H9 (cell line): ENCODE data around the gene EIF1AY. TPM values are rescaled to one million over a fixed set of nuclear protein-coding genes. Genes with fewer than 3 reads are reported as not detected.

ENCODE experiments used
- DNase-seq: peaks from one replicate; pipeline ENCODE4 v3.0.0-alpha.2; 2017
- H2AFZ ChIP-seq: one replicate; pipeline ENCODE4 v1.6.1; 2013; ENCODE audit warnings: mild to moderate bottlenecking, low read length, control low read depth, moderate library complexity
- H2AK5ac ChIP-seq: 2 replicates; pipeline ENCODE4 v1.6.1; 2013; ENCODE audit warnings: low read length, control low read depth, mixed read lengths; ENCODE audit not compliant: insufficient read length
- H2BK120ac ChIP-seq: one replicate; pipeline ENCODE4 v1.6.1; 2013; ENCODE audit warnings: low read depth, mild to moderate bottlenecking, low read length, control low read depth, inconsistent platforms; ENCODE audit not compliant: poor library complexity, severe bottlenecking
- H2BK12ac ChIP-seq: 2 replicates; pipeline ENCODE4 v1.6.1; 2013; ENCODE audit warnings: low read length, control low read depth, mixed read lengths, low read depth; ENCODE audit not compliant: insufficient read length
- H2BK15ac ChIP-seq: 2 replicates; pipeline ENCODE4 v1.6.1; 2013; ENCODE audit warnings: low read depth, low read length, control low read depth
- H2BK20ac ChIP-seq: one replicate; pipeline ENCODE4 v1.6.1; 2013; ENCODE audit warnings: low read depth, mild to moderate bottlenecking, low read length, control low read depth, inconsistent platforms; ENCODE audit not compliant: poor library complexity, severe bottlenecking
- H2BK5ac ChIP-seq: 2 replicates; pipeline ENCODE4 v1.6.1; 2013; ENCODE audit warnings: low read length, control low read depth, mixed read lengths; ENCODE audit not compliant: insufficient read length
- H3K14ac ChIP-seq: 2 replicates; pipeline ENCODE4 v1.6.1; 2013; ENCODE audit warnings: low read length, control low read depth; ENCODE audit not compliant: insufficient read depth
- H3K18ac ChIP-seq: 2 replicates; pipeline ENCODE4 v1.6.1; 2013; ENCODE audit warnings: low read depth, mild to moderate bottlenecking, mixed read lengths, low read length, control low read depth; ENCODE audit not compliant: insufficient read length
- H3K23ac ChIP-seq: 2 replicates; pipeline ENCODE4 v1.6.1; 2013; ENCODE audit warnings: low read length, control low read depth, mixed read lengths, low read depth; ENCODE audit not compliant: insufficient read length
- H3K23me2 ChIP-seq: 2 replicates; pipeline ENCODE4 v1.6.1; 2013; ENCODE audit warnings: low read depth, mild to moderate bottlenecking, mixed read lengths, low read length, control low read depth; ENCODE audit not compliant: insufficient read length, poor library complexity, severe bottlenecking
- H3K27ac ChIP-seq: 2 replicates; pipeline ENCODE4 v1.5.1; 2013; ENCODE audit warnings: low read length, control low read depth, mixed read lengths, low read depth; ENCODE audit not compliant: insufficient read length
- H3K27me3 ChIP-seq: 2 replicates; pipeline ENCODE4 v1.6.1; 2013; ENCODE audit warnings: low read length, control low read depth, inconsistent platforms; ENCODE audit not compliant: insufficient read depth
- H3K4ac ChIP-seq: 2 replicates; pipeline ENCODE4 v1.6.1; 2013; ENCODE audit warnings: low read depth, mild to moderate bottlenecking, control low read depth, inconsistent platforms, low read length, moderate library complexity
- H3K4me1 ChIP-seq: 2 replicates; pipeline ENCODE4 v1.6.1; 2013; ENCODE audit warnings: low read length, control low read depth, inconsistent platforms; ENCODE audit not compliant: insufficient read depth
- H3K4me2 ChIP-seq: 2 replicates; pipeline ENCODE4 v1.6.1; 2013; ENCODE audit warnings: low read length, control low read depth, mixed read lengths; ENCODE audit not compliant: insufficient read length, insufficient read depth
- H3K56ac ChIP-seq: 2 replicates; pipeline ENCODE4 v1.6.1; 2013; ENCODE audit warnings: low read depth, mild to moderate bottlenecking, mixed read lengths, low read length, control low read depth; ENCODE audit not compliant: insufficient read length
- H3K79me1 ChIP-seq: 2 replicates; pipeline ENCODE4 v1.6.1; 2013; ENCODE audit warnings: low read depth, mild to moderate bottlenecking, moderate library complexity, low read length, control low read depth, inconsistent platforms; ENCODE audit not compliant: insufficient read depth, poor library complexity, severe bottlenecking
- H3K79me2 ChIP-seq: 2 replicates; pipeline ENCODE4 v1.6.1; 2013; ENCODE audit warnings: low read length, control low read depth, inconsistent platforms; ENCODE audit not compliant: insufficient read depth
- H3K9ac ChIP-seq: 2 replicates; pipeline ENCODE4 v1.6.1; 2013; ENCODE audit warnings: low read length, control low read depth, mixed read lengths; ENCODE audit not compliant: insufficient read length; ENCODE audit errors: extremely low read depth
- H3K9me3 ChIP-seq: one replicate; pipeline ENCODE4 v1.6.1; 2013; ENCODE audit warnings: low read depth, low read length, inconsistent platforms; ENCODE audit not compliant: control insufficient read depth
- H3T11ph ChIP-seq: one replicate; pipeline ENCODE4 v1.6.1; 2013; ENCODE audit warnings: mild to moderate bottlenecking, low read length, control low read depth, inconsistent platforms
- H4K20me1 ChIP-seq: one replicate; pipeline ENCODE4 v1.6.1; 2013; ENCODE audit not compliant: control insufficient read depth, insufficient read length, insufficient read depth
- H4K5ac ChIP-seq: 2 replicates; pipeline ENCODE4 v1.6.1; 2013; ENCODE audit warnings: low read depth, mild to moderate bottlenecking, mixed read lengths, low read length, control low read depth; ENCODE audit not compliant: insufficient read length
- H4K8ac ChIP-seq: replicated peaks from 2 replicates; pipeline ENCODE4 v1.6.1; 2013; ENCODE audit warnings: low read length, control low read depth, mixed read lengths, low read depth; ENCODE audit not compliant: insufficient read length
- H4K91ac ChIP-seq: 2 replicates; pipeline ENCODE4 v1.6.1; 2013; ENCODE audit warnings: low read depth, mild to moderate bottlenecking, moderate library complexity, mixed read lengths, low read length, control low read depth; ENCODE audit not compliant: insufficient read length
- H3K27ac Mint-ChIP-seq, 3 experiments: 2 replicates in 2 of 3; 3 replicates in 1 of 3; pipeline ENCODE4 v1.8.0; 2020 to 2021; ENCODE audit warnings: mixed read lengths in 3 of 3, mild to moderate bottlenecking in 1 of 3, moderate library complexity in 1 of 3
- H3K27me3 Mint-ChIP-seq: 2 replicates; pipeline ENCODE4 v1.8.0; 2021; ENCODE audit warnings: low read depth, mild to moderate bottlenecking, moderate library complexity, mixed read lengths
- H3K36me3 Mint-ChIP-seq, 3 experiments: 2 replicates in 2 of 3; 3 replicates in 1 of 3; pipeline ENCODE4 v1.8.0; 2020 to 2021; ENCODE audit warnings: low read depth in 3 of 3, mixed read lengths in 3 of 3; ENCODE audit not compliant: insufficient read depth in 1 of 3
- H3K4me1 Mint-ChIP-seq, 2 experiments: 2 replicates each; pipeline ENCODE4 v1.8.0; 2020; ENCODE audit warnings: mixed read lengths in 2 of 2
- H3K4me3 Mint-ChIP-seq, 2 experiments: 2 replicates in 1 of 2; 3 replicates in 1 of 2; pipeline ENCODE4 v1.8.0; 2020 to 2021; ENCODE audit warnings: mild to moderate bottlenecking in 2 of 2, mixed read lengths in 2 of 2, moderate library complexity in 1 of 2
- H3K9me3 Mint-ChIP-seq, 2 experiments: 2 replicates in 1 of 2; 3 replicates in 1 of 2; pipeline ENCODE4 v1.8.0; 2020; ENCODE audit warnings: mild to moderate bottlenecking in 2 of 2, mixed read lengths in 2 of 2, moderate library complexity in 1 of 2
- CTCF ChIP-seq: fragments of 200-600 bp; sonication (generic); conservative IDR thresholded peaks from 3 replicates; pipeline ENCODE4 v1.8.0; 2021; ENCODE audit warnings: antibody characterized with exemption, mild to moderate bottlenecking
- WGBS: extraction: QIAGEN DNeasy Blood & Tissue Kit; methylation state at CpG from one replicate; pipeline ENCODE4 v1.1.7; 2013; ENCODE audit warnings: missing lambda C conversion rate, low lambda C conversion rate, mixed read lengths; ENCODE audit not compliant: insufficient read length; ENCODE audit errors: extremely low coverage; 5-methylcytosine and 5-hydroxymethylcytosine counted together
- total RNA-seq: library from RNA; stranded (reverse); gene quantifications from 2 replicates; pipeline ENCODE4 v1.2.1, GENCODE V29; 2021

The EIF1AY gene
- total RNA-seq, 1 experiment from 2014 or later, result not detected

DNA sequence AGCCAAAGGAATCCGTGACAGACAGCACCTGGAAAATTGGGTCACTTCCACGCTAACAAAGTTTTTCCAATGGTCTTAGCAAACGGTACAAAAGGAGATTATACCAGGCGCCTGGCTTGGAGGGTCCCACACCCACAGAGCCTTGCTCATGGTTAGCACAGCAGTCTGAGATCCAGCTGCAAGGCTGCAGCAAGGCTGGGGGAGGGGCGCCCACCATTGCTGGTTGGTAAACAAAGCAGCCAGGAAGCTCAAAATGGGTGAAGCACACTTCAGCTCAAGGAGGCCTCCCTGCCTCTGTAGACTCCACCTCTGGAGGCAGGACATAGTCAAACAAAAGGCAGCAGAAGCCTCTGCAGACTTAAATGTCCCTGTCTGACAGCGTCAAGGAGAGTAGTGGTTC lies 47.1 kb upstream of the EIF1AY start:
- Histone ChIP-seq H3K79me1 (no peaks in the 10 kb centered on the region), H2BK5ac (no peak overlapping the region), H3K23ac (no peak overlapping the region), H3K4me1 (no peaks in the 10 kb centered on the region), H3K9ac (no peak overlapping the region), H2AFZ (no peak overlapping the region), H4K5ac (no peak overlapping the region), H3K27ac (no peak overlapping the region), H3T11ph (no peak overlapping the region), H4K8ac (no peak overlapping the region), H3K14ac (no peak overlapping the region), H3K18ac (no peak overlapping the region), H3K79me2 (no peaks in the 10 kb centered on the region), H2BK12ac (no peak overlapping the region), H2BK120ac (no peak overlapping the region), H3K56ac (no peak overlapping the region), H3K9me3 (no peaks in the 10 kb centered on the region), H4K20me1 (no peaks in the 10 kb centered on the region), H2BK20ac (no peak overlapping the region), H3K23me2 (no peaks in the 10 kb centered on the region), H3K4ac (no peak overlapping the region), H4K91ac (no peak overlapping the region), H2AK5ac (no peak overlapping the region), H2BK15ac (no peak overlapping the region), H3K27me3 (no peaks in the 10 kb centered on the region), H3K4me2 (no peak overlapping the region)
- no peak for DNase-seq
- Mint-ChIP-seq H3K27ac (no peak overlapping the region), H3K4me3 (no peak overlapping the region), H3K27me3 (no peaks in the 10 kb centered on the region), H3K36me3 (no peaks in the 10 kb centered on the region), H3K4me1 (no peaks in the 10 kb centered on the region), H3K9me3 (no peaks in the 10 kb centered on the region)
- TF ChIP-seq CTCF, result no peak
- WGBS, result no CpG with 5 or more reads among the region's 6 CpGs
